DND-41 (cell line): ENCODE data around the gene NELFA.

Source experiments
- ATAC-seq: fragments of 200-7000 bp; cut with Tn5 transposase; 3 replicates; pipeline ENCODE4 v1.9.1; 2021; ENCODE audit warnings: low read depth; ENCODE audit not compliant: insufficient read depth
- DNase-seq: peaks from one replicate; pipeline ENCODE4 v3.0.0-alpha.2; 2020
- H2AFZ ChIP-seq: 2 replicates; pipeline ENCODE4 v1.6.0; 2012; ENCODE audit warnings: low read depth, low read length
- H3K27ac ChIP-seq: 2 replicates; pipeline ENCODE4 v1.5.1; 2012; ENCODE audit warnings: low read length, inconsistent platforms
- H3K27me3 ChIP-seq: fragments of 200-600 bp; sonication (generic); 2 replicates; pipeline ENCODE4 v1.6.0; 2012; ENCODE audit warnings: low read length, mild to moderate bottlenecking, inconsistent platforms; ENCODE audit not compliant: insufficient read depth, poor library complexity
- H3K36me3 ChIP-seq: 2 replicates; pipeline ENCODE4 v1.5.1; 2012; ENCODE audit warnings: low read length, inconsistent platforms; ENCODE audit not compliant: insufficient read depth
- H3K4me1 ChIP-seq: 2 replicates; pipeline ENCODE4 v1.5.1; 2012; ENCODE audit warnings: mild to moderate bottlenecking, low read length; ENCODE audit not compliant: insufficient read depth
- H3K4me2 ChIP-seq: 2 replicates; pipeline ENCODE4 v1.6.0; 2012; ENCODE audit warnings: mild to moderate bottlenecking, moderate library complexity, low read length, inconsistent platforms; ENCODE audit not compliant: insufficient read depth
- H3K4me3 ChIP-seq, 2 experiments: fragments of 200-600 bp in 1 of 2; shearing (Covaris generic) in 1 of 2; 2 replicates each; pipeline ENCODE4 v1.5.1; 2012 to 2016; ENCODE audit warnings: inconsistent platforms in 2 of 2, low read length in 2 of 2, mild to moderate bottlenecking in 2 of 2, low read depth in 1 of 2, moderate library complexity in 1 of 2
- H3K79me2 ChIP-seq: 2 replicates; pipeline ENCODE4 v1.6.0; 2012; ENCODE audit warnings: low read length, inconsistent platforms; ENCODE audit not compliant: insufficient read depth
- H3K9ac ChIP-seq: 2 replicates; pipeline ENCODE4 v1.6.0; 2012; ENCODE audit warnings: low read depth, mild to moderate bottlenecking, inconsistent platforms, low read length, moderate library complexity
- H3K9me3 ChIP-seq: 2 replicates; pipeline ENCODE4 v1.5.1; 2012; ENCODE audit warnings: low read length, moderate library complexity, mild to moderate bottlenecking, inconsistent platforms; ENCODE audit not compliant: insufficient read depth, severe bottlenecking
- H4K20me1 ChIP-seq: 2 replicates; pipeline ENCODE4 v1.6.0; 2012; ENCODE audit warnings: low read length; ENCODE audit not compliant: insufficient read depth
- EZH2 ChIP-seq: IDR thresholded peaks from 3 replicates; pipeline ENCODE4 v1.6.1; 2012; ENCODE audit warnings: borderline replicate concordance, low read depth, mild to moderate bottlenecking, moderate library complexity, low read length, inconsistent platforms; ENCODE audit not compliant: severe bottlenecking
- TF ChIP-seq, protein P1 (sequence below): IDR thresholded peaks from 2 replicates; pipeline ENCODE4 v1.5.1; 2012; ENCODE audit warnings: borderline replicate concordance, low read length, moderate library complexity, mild to moderate bottlenecking; ENCODE audit not compliant: poor library complexity, severe bottlenecking; ENCODE audit errors: extremely low read depth

NELFA gene

GRCh38 chr4:2009651-2010233, 968 bp upstream of the NELFA start:
- peak; percentile 67 for DNase-seq

DNA sequence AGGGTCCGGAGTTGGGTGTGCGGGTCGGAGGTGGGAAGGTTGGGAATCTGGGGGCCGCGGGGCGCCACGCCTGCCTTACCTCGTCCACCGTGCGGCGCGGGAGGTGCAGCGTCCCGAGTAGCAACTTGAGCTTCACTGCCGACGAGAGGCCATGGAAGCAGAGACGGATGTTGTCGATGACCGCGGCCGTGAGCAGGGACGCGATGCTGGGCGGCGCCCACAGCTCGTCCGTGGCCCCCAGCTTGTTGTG, 178 bp downstream of the NELFA start:
- peak overlapping the region; percentile 100 for H2AFZ ChIP-seq
- no peak for DNase-seq
- ATAC-seq: no peak; the same call in 1 of the 3 replicates
- no peak for TF ChIP-seq EZH2
- TF ChIP-seq, protein P1, sequence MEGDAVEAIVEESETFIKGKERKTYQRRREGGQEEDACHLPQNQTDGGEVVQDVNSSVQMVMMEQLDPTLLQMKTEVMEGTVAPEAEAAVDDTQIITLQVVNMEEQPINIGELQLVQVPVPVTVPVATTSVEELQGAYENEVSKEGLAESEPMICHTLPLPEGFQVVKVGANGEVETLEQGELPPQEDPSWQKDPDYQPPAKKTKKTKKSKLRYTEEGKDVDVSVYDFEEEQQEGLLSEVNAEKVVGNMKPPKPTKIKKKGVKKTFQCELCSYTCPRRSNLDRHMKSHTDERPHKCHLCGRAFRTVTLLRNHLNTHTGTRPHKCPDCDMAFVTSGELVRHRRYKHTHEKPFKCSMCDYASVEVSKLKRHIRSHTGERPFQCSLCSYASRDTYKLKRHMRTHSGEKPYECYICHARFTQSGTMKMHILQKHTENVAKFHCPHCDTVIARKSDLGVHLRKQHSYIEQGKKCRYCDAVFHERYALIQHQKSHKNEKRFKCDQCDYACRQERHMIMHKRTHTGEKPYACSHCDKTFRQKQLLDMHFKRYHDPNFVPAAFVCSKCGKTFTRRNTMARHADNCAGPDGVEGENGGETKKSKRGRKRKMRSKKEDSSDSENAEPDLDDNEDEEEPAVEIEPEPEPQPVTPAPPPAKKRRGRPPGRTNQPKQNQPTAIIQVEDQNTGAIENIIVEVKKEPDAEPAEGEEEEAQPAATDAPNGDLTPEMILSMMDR: peak; percentile 15
- H3K4me1 ChIP-seq: peaks cover 35% of the 10 kb centered on the region
- H3K79me2 ChIP-seq: peaks cover 52% of the 10 kb centered on the region
- H3K9ac ChIP-seq: peak overlapping the region; percentile 82
- H3K9me3 ChIP-seq: no peaks in the 10 kb centered on the region
- peak overlapping the region; percentile 98 for H3K27ac ChIP-seq
- H3K36me3 ChIP-seq: peaks cover 33% of the 10 kb centered on the region
- H3K27me3 ChIP-seq: peaks cover 3% of the 10 kb centered on the region
- H3K4me3 ChIP-seq: peak overlapping the region; percentile 61 to 98
- H4K20me1 ChIP-seq: peaks cover 25% of the 10 kb centered on the region
- H3K4me2 ChIP-seq: peak overlapping the region; percentile 98

More at GRCh38 chr4:2009651-2010233, 968 bp upstream of the NELFA start:
- Histone ChIP-seq H3K4me3 (peak overlapping the region; percentile 61 to 98), H4K20me1 (peaks cover 25% of the 10 kb centered on the region), H2AFZ (peak overlapping the region; percentile 100), H3K4me1 (peaks cover 35% of the 10 kb centered on the region), H3K9me3 (no peaks in the 10 kb centered on the region), H3K9ac (peak overlapping the region; percentile 82), H3K4me2 (peak overlapping the region; percentile 98), H3K27ac (peak overlapping the region; percentile 98), H3K79me2 (peaks cover 41% of the 10 kb centered on the region), H3K36me3 (peaks cover 24% of the 10 kb centered on the region), H3K27me3 (peaks cover 3% of the 10 kb centered on the region)
- ATAC-seq: peak; percentile 44
- no peak for TF ChIP-seq EZH2
- TF ChIP-seq, protein P1: peak; percentile 25

GRCh38 chr4:2007804-2008670, 737 bp downstream of the NELFA start:
- peak overlapping the region; percentile 100 for H2AFZ ChIP-seq
- peaks cover 35% of the 10 kb centered on the region for H3K4me1 ChIP-seq
- peaks cover 39% of the 10 kb centered on the region for H3K36me3 ChIP-seq
- no peak for DNase-seq
- peak; percentile 2; the same call in 2 of the 3 replicates for ATAC-seq
- H3K9me3 ChIP-seq: no peaks in the 10 kb centered on the region
- TF ChIP-seq, protein P1: no peak
- TF ChIP-seq EZH2: no peak
- H3K4me2 ChIP-seq: peak overlapping the region; percentile 98
- H3K79me2 ChIP-seq: peaks cover 58% of the 10 kb centered on the region
- peak overlapping the region; percentile 61 to 98 for H3K4me3 ChIP-seq
- H3K9ac ChIP-seq: peak overlapping the region; percentile 82
- H4K20me1 ChIP-seq: peaks cover 27% of the 10 kb centered on the region
- peak overlapping the region; percentile 98 for H3K27ac ChIP-seq
- H3K27me3 ChIP-seq: peaks cover 3% of the 10 kb centered on the region
